ENCODE data around the gene PML. TPM values are rescaled to one million over a fixed set of nuclear protein-coding genes. Genes with fewer than 3 reads are reported as not detected.

The PML gene
- total and polyA plus RNA-seq, 9 of the 15 experiments (the other 6 are each of a cell fraction or from before 2014, with no cell fraction given): 5.0 to 50.7 (median 10.1) TPM

GRCh38 chr15:73994912-73995622, 551 bp downstream of the PML start (continued):
- TF ChIP-seq ZC3H4 (CRISPR knock-in tag; IDR thresholded peaks at IDR 0.05; ENCODE audit: borderline replicate concordance): 0 out of 2 replicates have a peak, but pooled peaks have one; percentile 27
- no peak for TF ChIP-seq RCOR1 (IDR thresholded peaks at IDR 0.05; ENCODE audit: borderline replicate concordance in 1 of 2, low read depth in 2 of 2, low read length in 2 of 2)
- no peak for TF ChIP-seq RBM25 (IDR thresholded peaks at IDR 0.05; ENCODE audit: low read depth, low read length, severe bottlenecking)
- no peak for TF ChIP-seq RREB1 (CRISPR knock-in tag; IDR thresholded peaks at IDR 0.05)
- TF ChIP-seq SIN3B (IDR thresholded peaks at IDR 0.05; ENCODE audit: low read depth): no peak
- peak; percentile 55 for TF ChIP-seq SAP30 (IDR thresholded peaks at IDR 0.05; ENCODE audit: borderline replicate concordance, insufficient read depth, low read depth, low read length, poor library complexity, severe bottlenecking)
- no peak for TF ChIP-seq FOXO4 (CRISPR knock-in tag; IDR thresholded peaks at IDR 0.05)
- TF ChIP-seq CBFA2T3 (IDR thresholded peaks at IDR 0.05): no peak
- no peak for TF ChIP-seq FUS (optimal IDR thresholded peaks at IDR 0.05; ENCODE audit: low read depth, low read length)
- no peak for TF ChIP-seq NFRKB (IDR thresholded peaks at IDR 0.05; ENCODE audit: low read depth)
- TF ChIP-seq CHD1 (IDR thresholded peaks at IDR 0.05; ENCODE audit: low read length): peak; percentile 73
- TF ChIP-seq CCAR2 (IDR thresholded peaks at IDR 0.05; ENCODE audit: low read depth, low read length): no peak

Measured in K562 (cell line).